RWPE1 (cell line): ENCODE data around the gene CACNG5.

Experiments
- CTCF ChIA-PET: fragments of 350-600 bp; sonication (Branson Sonifier 250); formaldehyde crosslinking; extraction: SDS; loops from one replicate; lab custom pipeline; 2021; lab: Yijun Ruan, JAX
- POLR2A ChIA-PET: fragments of 400-600 bp; formaldehyde crosslinking; extraction: SDS; loops from one replicate; lab custom pipeline; 2020; ENCODE audit warnings: antibody characterized with exemption; ENCODE audit not compliant: low non-redundant PET; lab: Yijun Ruan, JAX
- DNase-seq: peaks from one replicate; pipeline ENCODE4 v3.0.0; 2012; ENCODE audit warnings: low spot score
- H3K27ac ChIP-seq: fragments of 450-650 bp; 2 replicates; pipeline ENCODE4 v1.5.1; 2017
- TF ChIP-seq, protein P1 (sequence below): fragments of 450-650 bp; conservative IDR thresholded peaks from 2 replicates; pipeline ENCODE4 v1.5.1; 2017; ENCODE audit warnings: low read depth, mild to moderate bottlenecking

The CACNG5 gene

DNA sequence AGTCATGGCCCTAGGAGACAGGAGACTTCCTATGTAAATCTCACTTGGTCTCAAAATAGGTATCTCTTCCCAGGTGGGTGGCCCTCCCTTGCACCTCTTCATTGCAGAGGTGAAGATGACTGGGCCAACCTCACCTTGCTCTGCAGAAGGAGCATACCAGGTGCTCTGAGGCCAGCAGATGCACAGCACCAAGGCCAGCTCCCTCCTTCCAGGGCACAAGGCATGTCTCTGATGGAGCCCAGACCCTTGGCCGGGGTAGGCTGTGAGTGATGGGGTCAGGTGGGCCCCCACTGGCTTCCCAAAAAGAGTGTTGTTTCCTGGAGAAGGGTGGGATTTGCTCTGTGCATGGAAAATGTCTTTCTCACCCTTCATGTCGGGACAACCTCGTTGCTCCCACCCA is 12.8 kb downstream of the CACNG5 start:
- H3K27ac ChIP-seq: no peak overlapping the region
- POLR2A ChIA-PET: no interaction called here
- DNase-seq: no peak
- TF ChIP-seq, protein P1, sequence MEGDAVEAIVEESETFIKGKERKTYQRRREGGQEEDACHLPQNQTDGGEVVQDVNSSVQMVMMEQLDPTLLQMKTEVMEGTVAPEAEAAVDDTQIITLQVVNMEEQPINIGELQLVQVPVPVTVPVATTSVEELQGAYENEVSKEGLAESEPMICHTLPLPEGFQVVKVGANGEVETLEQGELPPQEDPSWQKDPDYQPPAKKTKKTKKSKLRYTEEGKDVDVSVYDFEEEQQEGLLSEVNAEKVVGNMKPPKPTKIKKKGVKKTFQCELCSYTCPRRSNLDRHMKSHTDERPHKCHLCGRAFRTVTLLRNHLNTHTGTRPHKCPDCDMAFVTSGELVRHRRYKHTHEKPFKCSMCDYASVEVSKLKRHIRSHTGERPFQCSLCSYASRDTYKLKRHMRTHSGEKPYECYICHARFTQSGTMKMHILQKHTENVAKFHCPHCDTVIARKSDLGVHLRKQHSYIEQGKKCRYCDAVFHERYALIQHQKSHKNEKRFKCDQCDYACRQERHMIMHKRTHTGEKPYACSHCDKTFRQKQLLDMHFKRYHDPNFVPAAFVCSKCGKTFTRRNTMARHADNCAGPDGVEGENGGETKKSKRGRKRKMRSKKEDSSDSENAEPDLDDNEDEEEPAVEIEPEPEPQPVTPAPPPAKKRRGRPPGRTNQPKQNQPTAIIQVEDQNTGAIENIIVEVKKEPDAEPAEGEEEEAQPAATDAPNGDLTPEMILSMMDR: no peak
- CTCF ChIA-PET: no interaction called here

DNA sequence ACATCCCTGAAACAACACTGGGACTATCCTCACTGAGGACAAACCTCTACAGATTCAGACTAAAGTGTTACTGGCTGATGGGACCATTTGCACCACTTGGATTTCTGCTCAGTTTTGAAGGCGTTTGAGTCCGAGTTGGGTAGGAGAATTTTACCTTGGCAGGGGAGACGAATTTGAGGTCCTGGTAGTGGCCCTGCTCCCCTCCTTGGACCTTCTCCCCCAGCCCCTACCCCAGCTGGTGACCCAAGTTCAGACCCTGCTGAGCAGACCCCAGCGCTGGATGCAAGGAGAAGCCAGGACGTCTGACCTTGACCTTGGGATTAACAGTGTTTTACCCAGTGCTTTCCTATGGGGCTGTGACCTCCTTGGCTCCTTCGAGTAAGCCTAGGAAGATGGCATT is 13.6 kb downstream of the CACNG5 start:
- CTCF ChIA-PET: no interaction called here
- TF ChIP-seq, protein P1: no peak
- POLR2A ChIA-PET: no interaction called here
- no peak overlapping the region for H3K27ac ChIP-seq
- no peak for DNase-seq

DNA sequence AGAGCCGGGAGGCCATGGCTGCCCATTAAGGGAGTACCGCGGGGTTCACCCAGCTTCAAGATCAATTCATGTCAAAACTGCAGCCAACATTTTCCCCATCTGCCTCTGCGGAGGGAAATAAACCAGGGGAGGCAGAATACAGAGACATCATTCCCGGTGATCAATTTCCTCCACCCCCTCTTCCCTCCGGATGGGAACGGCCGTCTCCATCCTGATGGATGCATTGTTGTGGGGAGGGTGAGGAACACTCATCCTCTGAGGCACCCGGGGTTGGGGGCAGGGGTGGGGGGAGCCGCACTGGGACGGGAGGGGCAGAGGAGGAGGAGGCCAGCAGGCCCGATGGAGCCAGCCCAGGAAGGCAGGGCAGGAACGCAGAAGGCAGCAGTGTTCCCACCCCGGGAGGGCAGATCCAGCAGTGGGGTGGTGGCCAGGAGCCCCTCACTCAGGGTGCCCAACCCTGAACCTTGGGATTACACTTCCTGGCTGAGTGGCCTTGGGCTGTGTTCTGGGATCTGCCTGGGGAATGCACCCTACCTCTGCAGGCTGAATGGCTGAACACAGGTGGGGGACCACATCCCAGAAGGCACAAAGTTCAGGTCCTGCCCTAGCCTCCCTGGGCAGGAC is 14.2 kb downstream of the CACNG5 start:
- CTCF ChIA-PET: no interaction called here

DNA sequence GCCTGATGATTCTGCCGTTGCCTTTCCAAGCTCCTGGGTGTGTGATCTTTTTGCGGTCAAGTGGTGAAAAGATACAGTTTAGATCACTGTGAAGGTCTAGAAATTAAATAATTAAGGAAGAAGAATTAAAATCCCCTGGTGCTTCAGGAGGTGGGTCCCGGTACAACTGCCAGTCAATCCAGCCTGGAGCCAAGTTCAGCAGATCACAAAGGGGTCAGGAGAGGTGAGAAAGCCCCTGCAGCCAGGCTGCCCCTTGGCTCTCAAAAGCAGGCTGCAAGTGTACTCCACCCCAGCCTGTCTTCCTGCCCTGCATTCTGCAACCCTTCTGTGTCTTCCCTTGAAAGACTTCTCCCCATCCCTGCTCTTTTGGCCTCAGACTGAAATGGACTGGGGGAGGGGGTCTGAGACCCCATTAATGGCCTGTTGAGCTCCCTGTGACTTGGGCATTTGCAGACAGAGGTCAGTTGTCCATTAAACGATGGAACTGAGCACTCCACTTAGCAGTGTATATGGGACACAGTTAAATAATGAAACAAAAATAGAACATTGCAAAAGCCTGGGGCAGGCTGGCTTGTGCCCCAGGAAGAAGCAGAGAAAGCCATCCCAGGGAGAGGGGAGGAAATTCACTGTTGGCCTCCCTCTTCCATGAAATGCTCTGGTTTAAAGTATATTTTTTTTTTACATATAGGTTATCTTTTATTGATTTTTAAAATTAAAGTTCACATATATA is 15.1 kb downstream of the CACNG5 start:
- no peak for DNase-seq
- ChIA-PET POLR2A (no interaction called here), CTCF (no interaction called here)
- TF ChIP-seq, protein P1: no peak
- no peak overlapping the region for H3K27ac ChIP-seq

More for the DNA sequence above, 14.2 kb downstream of the CACNG5 start:
- no peak overlapping the region for H3K27ac ChIP-seq
- no peak for DNase-seq
- POLR2A ChIA-PET: no interaction called here
- TF ChIP-seq, protein P1: no peak

DNA sequence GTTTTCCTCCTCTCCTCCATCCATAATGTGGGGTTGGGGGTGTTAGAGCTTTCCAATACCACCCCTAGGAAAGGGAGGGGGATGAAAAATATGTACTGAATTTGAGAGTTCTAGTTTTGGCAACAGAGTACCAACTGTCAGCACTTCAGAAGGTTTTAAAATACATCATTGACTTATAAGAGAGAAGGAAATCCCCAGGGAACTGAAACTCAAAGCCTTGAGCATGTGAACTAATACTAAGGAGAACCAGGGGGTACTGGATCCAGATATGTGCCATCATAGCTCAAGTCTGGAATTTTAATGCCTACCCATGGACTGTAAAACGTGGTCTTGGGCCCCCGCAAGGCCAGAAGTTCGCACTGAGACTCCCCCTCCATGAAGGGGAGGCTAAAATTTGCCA is 15.8 kb downstream of the CACNG5 start:
- CTCF ChIA-PET: interaction anchor here (0.6 kb wide), 1 partner anchor 98 kb away, joined by 3 read pairs; no protein-coding TSS in a partner anchor
- DNase-seq: no peak
- TF ChIP-seq, protein P1: no peak
- POLR2A ChIA-PET: no interaction called here
- H3K27ac ChIP-seq: no peak overlapping the region

DNA sequence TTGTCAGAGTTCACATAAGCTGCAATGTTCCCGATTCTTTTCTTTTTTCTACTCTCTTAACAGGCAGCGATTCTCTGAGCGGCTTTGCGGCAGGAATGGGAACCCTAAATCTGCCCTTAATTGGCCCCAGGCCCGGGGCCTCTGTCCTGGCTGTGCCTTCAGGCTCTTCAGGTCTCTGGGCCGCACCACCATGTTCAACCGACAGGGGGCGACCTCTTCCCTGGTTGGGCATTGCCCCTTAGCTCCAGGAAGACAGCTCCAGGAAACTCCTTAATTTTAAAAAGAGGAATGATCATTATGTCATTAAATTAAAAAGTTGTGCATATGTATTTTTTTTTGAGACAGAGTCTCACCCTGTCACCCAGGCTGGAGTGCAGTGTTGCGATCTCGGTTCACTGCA is 20.3 kb downstream of the CACNG5 start:
- no peak for DNase-seq
- ChIA-PET POLR2A (no interaction called here), CTCF (no interaction called here)
- H3K27ac ChIP-seq: no peak overlapping the region
- TF ChIP-seq, protein P1: peak; percentile 21
